Measurements from ENCODE around the gene EPN2.
A peak's percentile ranks its signal among the peaks of the same experiment; 100 is the strongest.

EPN2 gene

DNA sequence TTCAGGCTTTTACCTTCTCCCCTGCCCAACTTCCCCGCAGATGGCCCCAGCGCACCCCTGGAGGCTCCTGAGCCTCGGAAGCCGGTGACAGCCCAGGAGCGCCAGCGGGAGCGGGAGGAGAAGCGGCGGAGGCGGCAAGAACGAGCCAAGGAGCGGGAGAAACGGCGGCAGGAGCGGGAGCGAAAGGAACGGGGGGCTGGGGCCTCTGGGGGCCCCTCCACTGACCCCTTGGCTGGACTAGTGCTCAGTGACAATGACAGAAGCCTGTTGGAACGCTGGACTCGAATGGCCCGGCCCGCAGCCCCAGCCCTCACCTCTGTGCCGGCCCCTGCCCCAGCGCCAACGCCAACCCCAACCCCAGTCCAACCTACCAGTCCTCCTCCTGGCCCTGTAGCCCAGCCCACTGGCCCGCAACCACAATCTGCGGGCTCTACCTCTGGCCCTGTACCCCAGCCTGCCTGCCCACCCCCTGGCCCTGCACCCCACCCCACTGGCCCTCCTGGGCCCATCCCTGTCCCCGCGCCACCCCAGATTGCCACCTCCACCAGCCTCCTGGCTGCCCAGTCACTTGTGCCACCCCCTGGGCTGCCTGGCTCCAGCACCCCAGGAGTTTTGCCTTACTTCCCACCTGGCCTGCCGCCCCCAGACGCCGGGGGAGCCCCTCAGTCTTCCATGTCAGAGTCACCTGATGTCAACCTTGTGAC lies 144.7 kb downstream of the EPN2 start:
- DNase-seq (ENCODE audit: low read depth in 2 of 2) = no peak

DNA sequence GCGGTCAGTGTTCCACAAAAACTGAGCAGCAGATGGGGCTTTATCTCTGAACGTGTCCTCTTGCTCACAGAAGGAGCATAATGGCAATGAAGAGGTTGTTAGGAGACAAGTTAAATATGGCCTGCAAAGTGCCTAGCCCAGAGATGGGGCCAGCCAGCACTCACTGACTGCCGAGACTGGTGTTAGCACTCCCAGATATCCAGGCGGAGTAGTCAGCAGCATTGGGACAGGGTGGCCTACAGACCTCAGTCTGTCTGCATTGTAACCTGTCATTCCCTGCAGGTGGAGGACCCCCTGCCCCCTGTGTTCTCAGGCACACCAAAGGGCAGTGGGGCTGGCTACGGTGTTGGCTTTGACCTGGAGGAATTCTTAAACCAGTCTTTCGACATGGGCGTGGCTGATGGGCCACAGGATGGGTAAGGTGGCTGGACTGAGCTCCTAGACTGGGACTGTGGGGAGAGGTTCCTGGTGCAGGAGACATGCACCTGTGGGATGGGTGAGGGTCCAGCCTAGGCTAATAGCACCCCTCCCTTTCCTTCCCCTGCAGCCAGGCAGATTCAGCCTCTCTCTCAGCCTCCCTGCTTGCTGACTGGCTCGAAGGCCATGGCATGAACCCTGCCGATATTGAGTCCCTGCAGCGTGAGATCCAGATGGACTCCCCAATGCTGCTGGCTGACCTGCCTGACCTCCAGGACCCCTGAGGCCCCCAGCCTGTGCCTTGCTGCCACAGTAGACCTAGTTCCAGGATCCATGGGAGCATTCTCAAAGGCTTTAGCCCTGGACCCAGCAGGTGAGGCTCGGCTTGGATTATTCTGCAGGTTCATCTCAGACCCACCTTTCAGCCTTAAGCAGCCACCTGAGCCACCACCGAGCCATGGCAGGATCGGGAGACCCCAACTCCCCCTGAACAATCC lies 145.6 kb downstream of the EPN2 start:
- no peak for DNase-seq (ENCODE audit: low read depth in 2 of 2)

DNA sequence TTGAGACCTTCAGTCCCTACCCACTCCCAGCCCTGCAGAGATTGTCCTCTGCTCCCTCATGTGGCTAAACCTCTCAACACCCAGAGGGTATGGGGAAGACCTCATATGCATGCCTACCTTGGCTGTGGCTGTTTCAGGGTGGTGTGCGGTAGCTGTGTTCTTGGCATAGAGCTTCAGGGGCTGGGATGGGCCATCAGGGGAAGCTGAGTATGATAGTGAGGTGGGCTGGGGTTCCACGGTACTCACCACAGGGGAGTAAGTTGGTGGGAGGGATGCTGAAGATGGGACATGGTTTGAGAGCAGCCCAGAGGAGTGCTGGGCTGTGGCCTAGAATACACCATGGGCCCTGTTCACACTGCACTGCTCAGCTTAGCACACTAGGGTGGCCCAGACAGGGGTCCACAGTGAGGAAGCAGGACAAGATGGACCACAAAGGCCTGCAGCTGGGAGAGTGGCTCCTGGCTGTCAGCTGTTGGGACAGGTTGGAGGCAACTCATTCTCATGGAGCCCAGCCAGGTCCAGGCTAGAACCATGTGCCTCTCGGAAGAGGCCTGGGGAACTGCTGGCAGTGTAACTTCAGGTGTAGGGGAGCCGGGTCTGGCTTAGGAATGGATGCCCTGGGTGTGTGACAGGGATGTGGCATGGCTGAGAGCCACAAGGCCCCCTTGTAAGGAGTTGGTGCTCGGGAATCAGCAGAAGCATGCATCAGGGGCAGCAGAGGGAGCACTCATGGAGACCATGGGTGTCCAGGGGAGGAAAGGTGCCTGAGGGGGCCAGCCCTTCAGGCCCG lies 146.7 kb downstream of the EPN2 start:
- DNase-seq (ENCODE audit: low read depth in 2 of 2) = no peak

GRCh38 chr17:19384723-19385391 lies 147.7 kb downstream of the EPN2 start:
- DNase-seq (ENCODE audit: low read depth in 2 of 2) = peak; percentile 88 to 89

- no peak for DNase-seq (ENCODE audit: low read depth in 2 of 2)
Observed at GRCh38 chr17:19385521-19385983, 148.4 kb downstream of the EPN2 start.

All from fibroblast of skin of left biceps (primary cell).